GM21528 (cell line): Measurements from ENCODE around the gene PTH2.
A peak's percentile ranks its signal among the peaks of the same experiment; 100 is the strongest.
"Not testable (repeated sequence)": the region's sequence is repeated elsewhere in the genome, so short reads cannot be mapped to it uniquely, and the experiment has no call there.

Source experiments
- ATAC-seq: cut with Tn5 transposase; IDR thresholded peaks from one replicate; pipeline ENCODE4 v1.9.1; 2021; ENCODE audit warnings: mild to moderate bottlenecking, moderate library complexity; ENCODE audit not compliant: unreplicated experiment, low FRiP score

Gene PTH2

GRCh38 chr19:49450405-49450804 is 27.2 kb upstream of the PTH2 start:
- no peak for ATAC-seq

GRCh38 chr19:49448432-49448786 is 25.2 kb upstream of the PTH2 start:
- ATAC-seq = no peak

GRCh38 chr19:49447485-49448431 is 24.5 kb upstream of the PTH2 start:
- ATAC-seq = no peak

DNA sequence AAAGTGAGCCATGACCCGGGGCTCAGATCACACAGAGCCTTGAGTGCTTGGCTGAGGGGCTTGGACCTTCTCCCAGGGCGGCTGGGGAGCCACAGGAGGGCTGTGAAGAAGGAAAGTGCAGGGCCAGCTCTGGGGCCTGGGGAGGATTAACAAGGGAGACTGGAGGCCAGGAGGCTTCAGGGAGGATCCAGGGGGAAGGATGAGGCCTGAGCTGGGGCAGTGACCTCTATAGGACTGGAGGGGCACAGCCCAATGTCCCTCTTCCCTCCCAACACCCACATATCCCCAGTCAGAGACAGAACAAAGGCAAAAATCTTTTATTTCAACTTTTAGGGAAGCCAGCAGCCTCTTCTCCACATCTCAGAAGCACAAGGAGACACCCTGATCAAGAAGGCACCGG is 22.8 kb upstream of the PTH2 start:
- ATAC-seq = no peak

GRCh38 chr19:49444100-49444700 is 21.0 kb upstream of the PTH2 start:
- not testable (repeated sequence) for ATAC-seq

DNA sequence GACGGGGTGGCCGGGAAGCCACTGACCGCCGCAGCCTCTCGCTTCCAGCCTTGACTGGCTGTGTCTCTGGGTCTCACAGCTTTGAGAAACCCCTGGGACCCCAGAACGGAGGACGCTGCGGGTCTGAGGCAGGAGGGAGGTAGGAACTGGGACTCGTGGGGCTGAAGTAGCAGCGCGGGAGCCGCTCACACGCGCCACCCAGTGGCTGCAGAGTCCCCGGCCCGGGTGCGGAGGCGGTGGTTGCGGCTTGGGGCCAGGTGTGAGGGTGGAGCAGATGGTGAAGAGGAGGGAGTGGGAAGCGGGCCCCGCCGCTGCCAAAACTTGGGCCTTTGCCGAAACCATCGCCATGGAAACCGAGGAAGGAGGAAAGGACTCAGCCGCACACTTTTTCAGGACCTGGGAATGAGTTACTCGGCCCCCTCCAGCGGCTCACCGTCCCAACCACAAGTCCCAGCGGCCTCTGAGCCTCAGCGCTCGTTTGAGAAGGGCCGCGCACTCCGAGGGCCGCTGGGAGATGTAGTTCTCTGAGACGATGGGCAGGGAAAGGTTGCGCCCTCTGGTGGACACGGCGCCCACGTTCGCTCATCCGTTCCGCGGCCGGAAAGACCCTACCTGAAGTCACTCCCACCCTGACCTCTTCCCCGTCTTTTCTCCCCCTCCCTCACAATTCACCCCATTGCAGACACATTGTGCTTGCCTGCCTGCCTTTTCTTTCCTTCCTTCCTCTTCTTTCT is 20.3 kb upstream of the PTH2 start:
- ATAC-seq = peak; percentile 71

DNA sequence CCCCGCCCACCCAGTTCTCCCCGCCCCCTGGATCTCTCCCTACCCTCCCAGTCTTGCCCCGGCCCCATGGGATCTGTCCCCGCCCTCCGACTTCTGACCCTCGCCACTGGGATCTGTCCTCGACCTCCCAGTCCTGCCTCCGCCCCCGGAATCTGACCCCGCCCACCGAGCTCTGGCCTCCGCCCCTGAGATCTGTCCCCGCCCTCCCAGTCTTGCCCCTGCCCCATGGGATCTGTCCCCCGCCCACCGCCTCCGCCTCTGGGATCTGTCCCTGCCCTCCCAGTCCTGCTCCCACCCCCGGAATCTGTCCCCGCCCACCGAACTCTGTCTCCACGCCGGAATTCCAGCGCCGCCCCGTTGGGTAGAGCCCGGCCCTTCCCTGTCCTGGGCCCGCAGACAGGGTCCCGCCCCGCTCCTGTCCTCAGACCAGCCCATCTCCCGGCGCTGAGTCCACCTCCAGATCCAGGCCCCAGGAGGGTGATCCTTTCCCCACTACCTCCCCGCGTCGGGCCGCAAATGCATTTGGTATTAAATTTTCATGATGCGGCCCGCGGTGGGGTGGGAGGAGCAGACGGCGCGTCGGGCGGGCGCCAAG is 19.6 kb upstream of the PTH2 start:
- no peak for ATAC-seq

DNA sequence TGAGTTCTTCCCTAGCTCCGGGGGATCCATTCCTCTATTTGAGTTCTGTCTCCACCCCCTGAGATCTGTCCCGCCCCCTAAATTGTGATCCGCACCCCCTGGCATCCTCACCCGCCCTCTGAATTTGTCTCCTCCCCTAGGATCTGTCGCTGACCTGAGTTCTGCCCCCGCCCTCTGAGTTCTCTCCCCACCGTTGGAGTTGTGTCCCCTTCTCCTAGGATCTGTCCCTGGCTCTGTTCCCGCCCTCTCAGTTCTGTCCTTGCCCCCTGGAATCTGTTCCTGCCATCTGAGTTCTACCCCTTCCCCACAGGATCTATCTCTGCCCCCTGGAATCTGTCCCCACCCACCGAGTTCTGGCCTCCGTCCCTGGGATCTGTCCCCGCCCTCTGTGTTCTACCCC is 19.1 kb upstream of the PTH2 start:
- no peak for ATAC-seq

DNA sequence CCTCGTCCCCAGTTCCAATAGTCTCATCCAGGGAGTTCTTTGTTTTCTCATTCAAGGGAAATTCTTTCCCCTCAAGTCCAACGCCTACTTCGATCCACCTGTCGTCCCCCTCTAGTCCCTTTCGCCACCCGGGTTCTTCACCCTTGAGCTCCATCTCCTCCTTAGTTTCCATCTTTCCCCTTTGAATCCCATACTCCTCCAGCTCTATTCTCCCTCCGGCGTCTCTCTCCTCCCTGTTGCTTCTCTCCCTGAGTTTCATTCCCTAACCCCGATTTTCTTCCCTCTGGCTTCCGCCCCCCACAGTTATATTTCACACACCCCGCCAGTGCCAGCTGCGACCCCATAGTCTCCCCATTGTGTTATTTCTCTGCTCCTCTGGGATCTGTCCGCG is 18.7 kb upstream of the PTH2 start:
- ATAC-seq = no peak

- no peak for ATAC-seq
These were observed 18.1 kb upstream of the PTH2 start, which contains the start of gene SLC17A7 for GRCh38 chr19:49441210-49441959. Gene SLC17A7, minus strand, starts transcription at chr19:49441527. Its CDS starts 148 bp downstream, at chr19:49441379.

DNA sequence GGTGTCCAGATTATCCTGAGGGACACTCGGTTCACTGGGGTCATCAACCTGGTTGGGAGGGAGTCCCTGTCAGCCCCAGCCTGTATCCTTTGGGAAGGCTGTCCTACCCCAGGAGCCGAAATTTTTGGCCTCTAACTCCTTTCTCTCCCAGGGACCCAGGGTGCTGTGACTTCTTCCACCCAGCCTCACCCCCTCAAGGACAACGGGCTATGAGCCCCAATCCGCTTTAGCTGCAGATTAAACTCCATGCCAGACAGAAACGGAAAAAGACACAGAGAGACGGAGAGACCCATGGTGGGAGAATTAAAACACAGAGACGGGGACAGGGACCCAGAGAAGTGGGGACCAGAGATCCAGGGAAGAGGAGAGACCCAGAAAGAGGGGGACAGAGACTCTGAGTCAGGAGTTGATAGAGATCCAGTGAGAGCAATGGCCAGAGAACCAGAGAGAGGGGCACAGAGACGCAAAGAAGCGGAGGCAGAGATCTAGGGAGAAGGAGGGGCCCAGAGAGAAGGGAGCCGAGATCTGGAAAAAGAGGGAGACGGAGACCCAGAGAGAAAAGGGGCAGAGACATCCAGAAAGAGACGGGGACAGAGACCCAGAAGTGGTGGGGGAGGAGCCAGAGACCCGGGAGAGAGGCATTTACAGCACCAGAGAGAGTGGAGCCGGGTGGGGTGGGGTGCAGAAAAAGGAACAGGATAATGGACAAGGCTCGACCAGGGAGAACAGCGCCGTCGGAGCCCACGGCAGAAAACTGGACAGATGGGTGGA is 17.4 kb upstream of the PTH2 start:
- ATAC-seq = no peak

DNA sequence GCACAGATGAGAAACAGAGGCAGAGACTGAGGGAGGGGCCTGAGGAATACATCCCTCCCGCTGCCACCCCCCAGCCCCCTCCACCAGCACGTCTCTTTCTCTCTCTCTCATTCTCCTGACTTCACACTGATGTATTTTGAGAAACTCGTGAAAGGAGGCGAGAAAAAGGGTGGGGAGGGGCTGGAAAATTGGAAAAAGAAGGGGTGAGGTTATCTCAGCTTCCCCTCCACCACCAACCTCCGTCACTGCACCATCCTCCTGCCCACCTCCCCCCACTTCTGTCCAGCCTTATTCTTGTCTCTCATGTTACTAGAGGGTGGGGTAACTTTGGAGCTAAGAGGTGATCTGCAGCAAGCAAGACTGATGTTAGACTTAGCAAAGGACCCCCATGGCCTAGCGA is 16.6 kb upstream of the PTH2 start:
- no peak for ATAC-seq

- ATAC-seq = no peak
These were observed 15.0 kb upstream of the PTH2 start for GRCh38 chr19:49438261-49438660.

- ATAC-seq = no peak
These were observed 14.0 kb upstream of the PTH2 start for GRCh38 chr19:49437231-49437630.

DNA sequence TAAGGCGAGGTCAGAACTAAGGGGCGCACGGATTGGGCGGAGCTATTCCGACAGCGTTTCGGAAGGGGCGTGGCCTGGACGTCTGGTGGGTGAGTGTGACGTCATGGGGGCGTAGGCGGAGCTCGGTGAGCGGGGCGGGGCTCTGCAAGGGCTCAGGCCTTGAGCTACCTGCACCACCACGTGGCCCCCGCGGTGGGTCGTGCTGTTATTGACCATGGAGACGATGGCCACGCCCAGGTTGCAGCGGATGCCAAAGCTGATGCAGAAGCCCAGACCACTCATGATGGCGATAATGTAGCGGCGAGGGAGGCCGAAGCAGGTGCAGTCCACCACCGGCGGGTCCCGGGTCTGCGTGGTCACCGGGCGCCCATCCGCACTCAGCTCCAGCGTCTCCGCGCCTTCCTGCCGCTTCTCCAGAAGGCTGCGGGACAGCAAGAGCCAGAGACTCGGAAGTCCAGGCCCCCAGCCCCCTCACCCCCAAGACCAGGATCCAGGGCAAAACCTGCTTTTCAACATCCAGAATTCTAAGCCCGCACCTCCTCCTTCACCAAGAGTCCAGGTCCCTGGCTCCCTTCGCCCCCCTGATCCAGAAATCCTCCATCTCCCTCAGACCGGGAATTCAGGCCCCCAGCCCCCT is 13.3 kb upstream of the PTH2 start:
- ATAC-seq = no peak

- no peak for ATAC-seq
These were observed 12.4 kb upstream of the PTH2 start for GRCh38 chr19:49435670-49436069.

DNA sequence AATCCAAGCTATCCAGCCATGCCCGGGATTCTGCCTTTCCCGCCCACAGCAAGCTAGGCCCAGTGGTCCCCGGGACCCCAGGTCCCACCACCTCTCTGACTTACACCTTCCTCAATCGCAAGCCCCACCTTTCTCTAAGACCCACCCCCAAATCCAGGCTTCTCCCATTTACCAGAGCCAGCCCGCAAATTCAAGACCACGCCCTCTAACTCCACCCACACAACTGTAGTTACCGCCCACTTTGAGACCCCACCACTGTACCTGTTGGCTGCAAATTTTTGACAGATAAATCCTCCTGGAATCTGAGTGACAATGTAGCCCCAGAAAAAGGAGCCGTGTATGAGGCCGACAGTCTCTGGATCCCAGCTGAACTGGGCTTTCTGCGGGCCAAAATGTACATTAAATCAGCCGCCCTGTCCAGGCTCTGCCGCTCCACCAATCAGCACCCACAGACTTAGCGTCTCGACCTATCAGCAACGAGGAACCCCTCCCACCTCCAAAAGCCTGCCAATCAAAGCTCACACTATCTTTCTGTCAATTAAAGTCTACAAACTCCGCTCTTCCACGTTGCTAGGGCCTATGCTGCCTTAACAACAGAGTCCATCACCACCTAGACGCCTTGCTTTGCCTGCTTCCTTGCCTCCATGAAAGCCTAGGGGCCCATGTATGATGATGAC is 11.8 kb upstream of the PTH2 start:
- ATAC-seq = no peak

DNA sequence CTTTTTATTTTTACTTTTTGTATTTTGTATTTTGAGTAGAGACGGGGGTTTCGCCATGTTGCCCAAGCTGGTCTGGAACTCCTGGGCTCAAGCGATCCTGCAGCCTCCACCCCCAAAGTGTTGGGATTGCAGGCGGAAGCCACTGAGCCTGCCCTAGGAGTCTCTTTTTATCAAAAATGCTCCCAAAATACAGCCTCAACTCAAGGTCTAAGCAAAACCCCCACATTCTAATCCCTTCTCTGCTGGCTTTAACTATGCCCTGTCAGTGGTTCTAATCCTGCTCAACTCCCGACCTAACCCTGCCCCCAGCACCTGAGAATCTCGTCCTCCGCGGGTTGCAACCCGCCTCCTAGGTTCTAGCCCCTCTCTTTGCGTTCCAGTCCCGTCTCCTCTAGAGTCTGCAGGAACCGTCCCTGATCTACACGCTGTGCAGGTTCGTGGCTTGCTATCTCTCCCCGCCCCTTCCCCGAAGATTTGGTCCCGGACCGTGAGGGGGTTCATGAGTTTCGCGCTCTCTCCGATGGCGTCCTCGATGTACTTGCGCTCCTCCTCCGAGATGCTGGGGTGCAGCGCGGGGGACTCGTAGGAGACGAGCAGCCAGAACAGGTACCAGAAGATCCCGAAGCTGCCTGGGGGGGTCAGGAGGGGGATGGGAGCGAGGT is 10.1 kb upstream of the PTH2 start:
- ATAC-seq = no peak
